ENCODE data around the gene TEAD1.

TEAD1 gene

GRCh38 chr11:12917822-12918221 lies 243.6 kb downstream of the TEAD1 start:
- no peak for DNase-seq

GRCh38 chr11:12918667-12919066 lies 244.4 kb downstream of the TEAD1 start:
- DNase-seq = no peak

- no peak for DNase-seq
Observed at GRCh38 chr11:12922418-12922817, 248.2 kb downstream of the TEAD1 start.

- no peak for DNase-seq
Observed at GRCh38 chr11:12922980-12923507, 248.8 kb downstream of the TEAD1 start.

- no peak for DNase-seq
Observed at GRCh38 chr11:12924650-12925049, 250.4 kb downstream of the TEAD1 start.

- DNase-seq = no peak
Observed at GRCh38 chr11:12925520-12925919, 251.3 kb downstream of the TEAD1 start.

- DNase-seq = no peak
Observed at GRCh38 chr11:12927221-12927620, 253.0 kb downstream of the TEAD1 start.

GRCh38 chr11:12927886-12928285 lies 253.7 kb downstream of the TEAD1 start:
- no peak for DNase-seq

GRCh38 chr11:12930850-12931249 lies 256.6 kb downstream of the TEAD1 start:
- DNase-seq = no peak

- DNase-seq = no peak
Observed at GRCh38 chr11:12932485-12932884, 258.3 kb downstream of the TEAD1 start.

- no peak for DNase-seq
Observed at GRCh38 chr11:12936200-12936599, 262.0 kb downstream of the TEAD1 start.

GRCh38 chr11:12938590-12939247 lies 264.5 kb downstream of the TEAD1 start:
- DNase-seq = no peak

- no peak for DNase-seq
Observed at GRCh38 chr11:12941671-12942070, 267.4 kb downstream of the TEAD1 start.

GRCh38 chr11:12942157-12942556 lies 267.9 kb downstream of the TEAD1 start:
- no peak for DNase-seq

- no peak for DNase-seq
Observed at GRCh38 chr11:12943311-12943710, 269.1 kb downstream of the TEAD1 start.

GRCh38 chr11:12944889-12945288 lies 270.7 kb downstream of the TEAD1 start:
- DNase-seq = no peak

- no peak for DNase-seq
Observed at GRCh38 chr11:12949453-12949852, 275.2 kb downstream of the TEAD1 start.

- no peak for DNase-seq
Observed at GRCh38 chr11:12950670-12951069, 276.4 kb downstream of the TEAD1 start.

- DNase-seq = no peak
Observed at GRCh38 chr11:12951376-12951775, 277.2 kb downstream of the TEAD1 start.

GRCh38 chr11:12952094-12952493 lies 277.9 kb downstream of the TEAD1 start:
- no peak for DNase-seq

GRCh38 chr11:12958986-12959385 lies 284.8 kb downstream of the TEAD1 start:
- no peak for DNase-seq

- no peak for DNase-seq
Observed at GRCh38 chr11:12961615-12962014, 287.4 kb downstream of the TEAD1 start.

GRCh38 chr11:12962306-12962705 lies 288.1 kb downstream of the TEAD1 start:
- DNase-seq = no peak

- DNase-seq = no peak
Observed at GRCh38 chr11:12963051-12963450, 288.8 kb downstream of the TEAD1 start.

Measured in CD4-positive, alpha-beta T cell treated with Interferon alpha-2 for 1 hour (primary cell).